Measurements from ENCODE around the gene SLK.

The SLK gene

DNA sequence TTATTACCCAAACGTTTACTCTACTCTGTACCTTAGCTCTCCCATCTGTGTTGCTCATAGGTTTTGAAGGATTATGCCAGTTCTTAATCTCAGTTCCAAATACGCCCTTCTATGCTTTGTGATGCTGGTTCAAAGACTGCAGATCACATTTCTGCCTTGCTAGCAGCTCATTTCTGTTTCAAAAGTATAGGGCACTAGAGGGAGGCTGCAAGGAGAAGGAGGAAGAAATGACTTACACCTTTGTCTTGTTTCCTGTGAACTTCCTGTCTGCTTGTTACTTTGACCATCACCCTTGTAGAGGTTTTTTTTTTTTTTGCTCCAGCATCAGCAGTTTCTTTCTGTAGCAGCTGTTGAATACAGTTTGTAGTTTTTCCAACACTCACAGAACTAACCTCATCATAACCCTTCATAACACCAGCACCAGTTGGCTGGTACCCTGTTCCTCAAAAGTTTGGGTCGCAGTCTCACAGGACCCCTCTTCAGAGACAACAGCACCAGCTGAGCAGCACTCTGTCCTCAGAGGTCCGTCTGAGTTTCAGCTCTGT, 16.5 kb downstream of the SLK start:
- TF ChIP-seq, protein P1, sequence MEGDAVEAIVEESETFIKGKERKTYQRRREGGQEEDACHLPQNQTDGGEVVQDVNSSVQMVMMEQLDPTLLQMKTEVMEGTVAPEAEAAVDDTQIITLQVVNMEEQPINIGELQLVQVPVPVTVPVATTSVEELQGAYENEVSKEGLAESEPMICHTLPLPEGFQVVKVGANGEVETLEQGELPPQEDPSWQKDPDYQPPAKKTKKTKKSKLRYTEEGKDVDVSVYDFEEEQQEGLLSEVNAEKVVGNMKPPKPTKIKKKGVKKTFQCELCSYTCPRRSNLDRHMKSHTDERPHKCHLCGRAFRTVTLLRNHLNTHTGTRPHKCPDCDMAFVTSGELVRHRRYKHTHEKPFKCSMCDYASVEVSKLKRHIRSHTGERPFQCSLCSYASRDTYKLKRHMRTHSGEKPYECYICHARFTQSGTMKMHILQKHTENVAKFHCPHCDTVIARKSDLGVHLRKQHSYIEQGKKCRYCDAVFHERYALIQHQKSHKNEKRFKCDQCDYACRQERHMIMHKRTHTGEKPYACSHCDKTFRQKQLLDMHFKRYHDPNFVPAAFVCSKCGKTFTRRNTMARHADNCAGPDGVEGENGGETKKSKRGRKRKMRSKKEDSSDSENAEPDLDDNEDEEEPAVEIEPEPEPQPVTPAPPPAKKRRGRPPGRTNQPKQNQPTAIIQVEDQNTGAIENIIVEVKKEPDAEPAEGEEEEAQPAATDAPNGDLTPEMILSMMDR (conservative IDR thresholded peaks at IDR 0.05; ENCODE audit: low read depth, low read length): no peak
- DNase-seq (ENCODE audit: low read depth): no peak

DNA sequence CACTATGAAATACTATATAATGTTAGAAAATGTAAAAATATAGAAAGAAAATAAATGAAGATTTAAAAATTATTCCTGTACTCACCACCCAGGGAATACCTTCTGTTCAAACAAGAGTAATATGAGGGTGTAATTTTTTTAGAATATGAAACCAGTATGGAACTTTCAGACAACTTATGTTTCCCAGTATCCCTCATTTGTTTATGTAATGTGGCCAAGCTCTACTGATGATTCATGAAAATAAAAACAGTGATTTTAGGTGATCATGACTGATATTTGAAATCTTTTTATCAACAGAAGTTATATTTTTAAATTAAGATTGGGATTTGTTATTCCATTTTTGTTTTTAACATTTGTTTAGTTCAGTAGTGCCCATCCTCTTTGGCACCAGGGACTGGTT, 18.8 kb downstream of the SLK start:
- TF ChIP-seq, protein P1 (conservative IDR thresholded peaks at IDR 0.05; ENCODE audit: low read depth, low read length): no peak
- H3K4me3 ChIP-seq (ENCODE audit: low read length): no peak overlapping the region
- DNase-seq (ENCODE audit: low read depth): no peak

More for the DNA sequence above, 16.5 kb downstream of the SLK start:
- H3K4me3 ChIP-seq (ENCODE audit: low read length): no peak overlapping the region

DNA sequence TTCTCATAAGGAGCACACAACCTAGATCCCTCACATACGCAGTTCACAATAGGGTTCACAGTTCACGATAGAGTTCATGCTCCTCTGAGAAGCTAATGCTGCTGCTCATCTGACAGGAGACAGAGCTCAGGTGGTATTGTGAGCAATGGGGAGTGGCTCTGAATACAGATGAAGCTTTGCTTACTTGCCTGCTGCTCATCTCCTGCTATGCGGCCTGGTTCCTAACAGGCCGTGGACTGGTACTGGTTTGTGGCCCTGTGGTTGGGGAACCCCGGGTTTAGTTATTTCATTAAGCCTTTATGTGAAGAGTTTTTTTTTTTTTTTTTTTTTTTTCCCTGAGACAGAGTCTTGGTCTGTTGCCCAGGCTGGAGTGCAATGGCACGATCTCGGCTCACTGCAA, 19.4 kb downstream of the SLK start:
- no peak for DNase-seq (ENCODE audit: low read depth)

DNA sequence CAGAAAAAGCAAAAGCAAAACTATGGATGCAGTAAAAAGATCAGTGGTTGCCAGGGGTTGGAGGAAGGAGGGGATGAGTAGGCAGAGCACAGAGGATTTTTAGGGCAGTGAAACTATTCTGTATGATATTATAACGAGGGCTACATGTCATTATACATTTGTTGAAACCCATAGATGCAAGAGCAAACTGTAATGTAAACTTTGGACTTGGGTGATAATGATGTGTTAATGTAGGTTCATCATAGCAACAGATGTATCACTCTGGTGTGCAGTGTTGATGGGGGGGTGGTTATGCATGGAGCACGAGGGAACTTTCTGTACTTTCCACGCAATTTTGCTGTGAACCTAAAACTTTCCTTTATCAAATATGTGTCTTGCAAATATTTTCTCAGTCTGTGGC, 23.2 kb downstream of the SLK start:
- no peak for DNase-seq (ENCODE audit: low read depth)
- no peak overlapping the region for H3K4me3 ChIP-seq (ENCODE audit: low read length)
- TF ChIP-seq, protein P1 (conservative IDR thresholded peaks at IDR 0.05; ENCODE audit: low read depth, low read length): no peak

More for the DNA sequence above, 19.4 kb downstream of the SLK start:
- TF ChIP-seq, protein P1 (conservative IDR thresholded peaks at IDR 0.05; ENCODE audit: low read depth, low read length): no peak
- H3K4me3 ChIP-seq (ENCODE audit: low read length): no peak overlapping the region

DNA sequence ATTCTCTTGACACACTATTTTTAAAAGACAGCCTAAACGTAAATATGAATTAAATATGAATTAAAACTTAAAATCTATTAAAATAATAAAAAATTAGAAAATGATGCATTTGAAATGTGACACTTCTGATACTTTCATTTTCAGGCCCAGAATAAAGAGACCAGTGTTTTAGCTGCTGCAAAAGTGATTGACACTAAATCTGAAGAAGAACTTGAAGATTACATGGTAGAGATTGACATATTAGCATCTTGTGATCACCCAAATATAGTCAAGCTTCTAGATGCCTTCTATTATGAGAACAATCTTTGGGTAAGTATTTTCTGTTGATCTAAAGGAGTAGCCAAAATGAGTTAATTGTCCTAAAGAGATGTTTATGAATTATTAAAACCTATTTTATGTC, 23.6 kb downstream of the SLK start:
- H3K4me3 ChIP-seq (ENCODE audit: low read length): no peak overlapping the region
- TF ChIP-seq, protein P1 (conservative IDR thresholded peaks at IDR 0.05; ENCODE audit: low read depth, low read length): no peak

DNA sequence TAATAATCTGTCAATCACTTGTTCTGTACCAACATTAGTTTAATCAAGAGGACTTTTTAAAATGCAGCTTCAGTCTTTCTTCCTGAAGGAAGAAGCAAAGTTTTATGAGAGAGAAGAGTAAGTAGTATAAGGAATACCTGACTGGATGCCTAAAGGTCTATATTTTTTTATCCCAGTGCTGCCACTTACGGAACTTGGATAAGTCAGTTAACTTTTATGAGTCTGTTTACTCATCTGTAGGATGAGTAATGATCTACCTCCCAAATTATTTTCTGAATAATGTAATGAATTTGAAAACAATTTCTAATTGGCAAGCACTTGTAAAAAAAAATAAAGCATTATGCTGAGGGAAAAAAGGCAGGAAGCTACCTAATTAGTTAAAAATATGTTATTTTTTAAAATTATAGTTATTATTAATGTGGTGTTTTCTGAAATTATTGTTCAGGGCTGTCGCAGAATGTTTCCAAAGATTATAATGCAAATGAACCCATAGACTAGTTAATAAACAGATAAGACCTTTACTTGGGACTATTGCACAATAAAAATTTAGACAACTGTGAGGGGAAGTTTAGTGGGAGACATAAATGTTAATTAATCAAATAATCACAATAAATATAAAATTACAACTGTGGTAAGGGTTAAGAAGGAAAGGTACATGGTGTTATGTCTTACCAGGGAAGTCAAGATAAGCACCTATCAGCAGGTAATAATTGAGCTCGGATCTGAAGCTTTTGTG, 24.6 kb downstream of the SLK start:
- DNase-seq (ENCODE audit: low read depth): no peak
- TF ChIP-seq, protein P1 (conservative IDR thresholded peaks at IDR 0.05; ENCODE audit: low read depth, low read length): no peak
- no peak overlapping the region for H3K4me3 ChIP-seq (ENCODE audit: low read length)

More for the DNA sequence above, 23.6 kb downstream of the SLK start:
- DNase-seq (ENCODE audit: low read depth): no peak

DNA sequence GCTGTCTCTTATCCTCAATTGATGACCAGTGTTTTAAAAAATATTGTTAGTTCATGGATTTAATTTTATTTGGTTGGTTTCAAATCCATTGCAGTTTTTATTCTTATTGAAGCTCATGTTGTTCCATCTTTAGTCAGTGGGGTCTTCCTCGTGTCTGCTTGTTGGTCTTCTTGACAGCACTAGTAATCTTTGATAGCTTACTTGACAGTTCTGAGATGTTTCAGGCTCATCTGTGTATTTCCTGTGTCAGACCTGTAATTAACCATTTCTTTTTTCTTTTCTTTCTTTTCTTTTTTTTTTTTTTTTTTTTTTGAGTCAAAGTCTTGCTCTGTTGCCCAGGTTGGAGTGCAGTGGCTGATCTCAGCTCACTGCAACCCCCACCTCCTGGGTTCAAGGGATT, 28.2 kb downstream of the SLK start:
- DNase-seq (ENCODE audit: low read depth): no peak
- H3K4me3 ChIP-seq (ENCODE audit: low read length): no peak overlapping the region
- TF ChIP-seq, protein P1 (conservative IDR thresholded peaks at IDR 0.05; ENCODE audit: low read depth, low read length): no peak
